ENCODE results near the gene AATF. TPM values are rescaled to one million over a fixed set of nuclear protein-coding genes. Genes with fewer than 3 reads are reported as not detected.
"Not testable (repeated sequence)": the region's sequence is repeated elsewhere in the genome, so short reads cannot be mapped to it uniquely, and the experiment has no call there.

Gene AATF
- total RNA-seq, 1 experiment from 2014 or later, result 49.9 TPM

GRCh38 chr17:37045351-37045922 is 96.7 kb downstream of the AATF start:
- DNase-seq (ENCODE audit: low read depth), result no peak

DNA sequence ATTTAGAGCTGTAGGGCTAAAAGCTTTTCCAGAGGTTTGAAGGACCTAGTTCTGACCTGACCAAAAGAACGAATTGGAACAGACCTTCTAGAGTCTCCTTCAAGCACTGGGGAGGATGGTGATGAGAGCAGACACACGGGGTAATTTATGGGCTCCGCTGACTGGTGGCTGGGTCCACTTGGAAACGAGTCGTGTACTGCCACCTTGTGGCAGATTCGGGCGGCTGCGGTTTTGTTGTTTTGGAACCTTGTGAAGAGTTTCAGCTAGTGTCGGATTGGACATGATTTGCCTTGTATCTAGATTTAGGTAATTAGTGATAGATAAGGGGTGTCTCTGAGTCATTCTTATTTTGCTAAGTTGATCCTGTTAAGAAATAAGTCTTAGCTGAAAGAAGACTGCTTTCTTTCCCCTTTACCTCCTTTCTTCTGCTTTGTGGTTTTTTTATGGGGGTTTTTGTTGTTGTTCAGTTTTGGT is 98.9 kb downstream of the AATF start:
- DNase-seq (ENCODE audit: low read depth), result peak; percentile 69

- no peak for DNase-seq (ENCODE audit: low read depth)
Observed at GRCh38 chr17:37048811-37049210, 100.1 kb downstream of the AATF start.

- DNase-seq (ENCODE audit: low read depth), result no peak
Observed at GRCh38 chr17:37050920-37051319, 102.2 kb downstream of the AATF start.

- DNase-seq (ENCODE audit: low read depth), result no peak
Observed at GRCh38 chr17:37051381-37051780, 102.6 kb downstream of the AATF start.

DNA sequence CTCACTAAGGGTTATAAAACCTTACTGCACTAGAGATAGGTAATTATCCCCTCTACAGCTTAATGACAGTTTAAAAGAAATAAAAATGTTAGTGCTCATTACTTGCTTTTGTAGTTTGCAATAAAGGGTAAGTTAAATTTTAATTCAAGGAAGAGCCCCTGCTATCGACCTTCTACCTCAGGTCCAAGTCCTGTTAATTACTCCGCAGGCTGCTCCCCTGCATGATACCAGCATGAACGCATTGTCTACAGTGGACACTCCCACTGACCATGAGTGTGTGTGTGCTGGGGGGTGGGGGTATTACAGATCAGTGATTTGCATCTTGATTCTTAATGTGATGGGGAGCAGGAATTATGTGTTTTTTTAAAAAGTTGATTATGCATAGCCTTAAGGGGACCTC is 103.1 kb downstream of the AATF start:
- DNase-seq (ENCODE audit: low read depth), result no peak

- no peak for DNase-seq (ENCODE audit: low read depth)
Observed at GRCh38 chr17:37052450-37052849, 103.7 kb downstream of the AATF start.

GRCh38 chr17:37054894-37055293 is 106.1 kb downstream of the AATF start:
- no peak for DNase-seq (ENCODE audit: low read depth)

- no peak for DNase-seq (ENCODE audit: low read depth)
Observed at GRCh38 chr17:37056622-37057021, 107.9 kb downstream of the AATF start.

DNA sequence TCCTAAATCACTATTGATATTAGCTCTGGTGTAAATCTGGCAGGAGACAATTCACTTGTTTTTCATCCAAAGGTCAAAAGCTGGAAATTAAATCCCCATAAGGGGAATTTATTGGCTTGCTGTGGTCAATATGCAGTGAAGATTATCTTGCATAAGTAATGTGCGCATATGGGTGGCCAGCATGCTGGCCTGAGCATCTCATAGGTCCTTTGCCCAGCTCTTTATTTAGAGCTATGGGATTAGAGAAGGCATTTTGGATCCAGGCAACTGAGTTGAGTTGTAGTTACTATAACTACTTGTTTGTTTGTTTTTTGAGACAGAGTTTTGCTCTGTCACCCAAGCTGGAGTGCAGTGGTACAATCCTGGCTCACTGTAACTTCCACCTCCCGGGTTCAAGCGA is 110.7 kb downstream of the AATF start:
- DNase-seq (ENCODE audit: low read depth), result no peak

- DNase-seq (ENCODE audit: low read depth), result no peak
Observed at GRCh38 chr17:37060094-37060493, 111.3 kb downstream of the AATF start.

GRCh38 chr17:37060928-37061327 is 112.2 kb downstream of the AATF start:
- no peak for DNase-seq (ENCODE audit: low read depth)

- no peak for DNase-seq (ENCODE audit: low read depth)
Observed at GRCh38 chr17:37062021-37062420, 113.3 kb downstream of the AATF start.

- peak; percentile 26 for DNase-seq (ENCODE audit: low read depth)
Observed at GRCh38 chr17:37064206-37064605, 115.5 kb downstream of the AATF start.

GRCh38 chr17:37064956-37065355 is 116.2 kb downstream of the AATF start:
- no peak for DNase-seq (ENCODE audit: low read depth)

- no peak for DNase-seq (ENCODE audit: low read depth)
Observed at GRCh38 chr17:37065486-37066321, 117.0 kb downstream of the AATF start.

DNA sequence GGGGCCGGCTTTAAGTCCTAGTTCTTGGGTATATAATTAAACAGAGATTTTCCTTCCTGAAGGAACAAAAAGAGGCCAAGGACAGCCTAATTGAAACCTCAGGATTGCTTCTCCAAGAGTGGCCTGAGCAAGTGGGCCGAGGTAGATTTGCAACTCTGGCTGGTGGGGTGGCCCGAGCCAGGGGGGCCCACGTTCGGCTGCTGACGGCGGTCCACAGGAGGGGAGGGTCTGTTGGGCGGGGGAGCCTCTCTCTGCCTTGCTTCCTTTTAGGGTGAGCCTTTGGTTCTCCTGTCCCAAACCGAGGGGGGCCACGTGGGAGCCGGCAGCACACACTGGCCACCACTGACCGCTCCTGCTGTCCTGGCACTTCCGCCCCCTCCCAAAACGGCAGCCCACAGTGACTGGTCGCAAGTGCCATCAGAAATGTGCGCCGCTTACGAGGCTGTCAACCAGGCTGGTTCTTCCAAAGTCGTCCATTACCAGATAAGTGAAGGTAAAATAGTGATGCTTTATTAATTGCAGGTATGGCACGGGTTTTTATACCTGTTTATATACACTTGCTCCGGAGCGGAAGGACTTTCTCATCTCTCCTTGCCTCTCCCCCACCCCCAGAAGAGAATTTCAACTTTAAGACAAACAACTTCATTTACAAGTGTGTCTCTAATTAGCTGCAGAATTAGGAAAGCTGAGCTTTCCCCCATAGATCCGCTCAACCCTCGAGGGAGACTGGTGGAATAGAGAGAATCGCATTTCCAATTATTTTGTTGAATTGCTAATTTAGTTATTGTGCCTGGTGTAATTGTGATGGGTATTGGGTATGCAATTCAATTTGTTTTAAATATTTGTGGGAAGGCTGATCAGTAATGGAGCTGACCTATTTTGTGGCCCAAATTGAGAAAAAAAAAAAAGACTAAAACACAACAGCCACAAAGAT is 117.8 kb downstream of the AATF start:
- no peak for DNase-seq (ENCODE audit: low read depth)

DNA sequence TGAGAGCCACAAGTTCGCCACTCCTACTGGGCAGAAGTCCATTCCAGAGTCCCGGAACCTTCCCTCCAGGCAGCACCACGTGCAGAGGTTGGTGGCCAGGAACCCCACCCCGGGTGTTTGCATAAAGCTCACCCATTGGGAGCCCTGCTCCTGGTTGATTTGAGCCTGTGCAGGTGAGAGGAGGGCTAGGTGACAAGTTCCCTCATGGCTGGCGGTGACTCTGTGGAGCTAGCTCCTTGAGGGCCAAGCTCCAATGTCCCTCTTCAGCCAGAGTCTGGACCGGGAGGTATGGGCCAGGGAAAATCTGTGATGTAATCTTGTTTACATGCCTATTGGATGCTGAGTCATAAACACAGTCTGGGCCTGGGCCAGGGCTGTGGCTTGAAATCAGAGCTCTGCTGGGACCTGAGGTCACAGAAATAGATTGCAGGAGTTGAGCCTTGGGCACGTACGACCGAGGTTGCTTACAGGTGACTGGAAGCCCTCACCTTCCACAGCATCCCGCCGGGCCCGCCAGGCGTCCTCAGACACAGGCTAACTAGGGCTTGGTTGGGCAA is 118.9 kb downstream of the AATF start:
- DNase-seq (ENCODE audit: low read depth), result peak; percentile 85

DNA sequence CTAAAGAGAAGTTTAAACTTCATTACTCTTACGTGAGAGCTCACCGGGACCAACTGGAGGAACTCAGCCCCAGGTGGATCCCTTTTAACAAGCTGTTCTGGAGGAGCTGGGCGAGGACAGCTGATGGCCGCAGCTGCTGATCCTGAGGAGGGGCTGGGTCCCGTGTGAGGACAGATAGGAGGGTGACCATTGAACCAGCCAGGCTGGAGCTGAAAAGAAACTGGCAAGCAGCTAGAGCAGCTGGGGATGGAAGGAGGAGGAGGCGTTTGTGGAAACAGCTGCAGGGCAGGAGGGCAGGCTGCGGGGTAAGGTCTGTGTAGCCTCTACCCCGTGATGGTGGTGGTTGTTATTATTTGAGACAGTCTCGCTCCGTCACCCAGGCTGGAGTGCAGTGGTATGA is 119.5 kb downstream of the AATF start:
- peak; percentile 85 for DNase-seq (ENCODE audit: low read depth)

GRCh38 chr17:37069087-37069486 is 120.3 kb downstream of the AATF start:
- DNase-seq (ENCODE audit: low read depth), result no peak

DNA sequence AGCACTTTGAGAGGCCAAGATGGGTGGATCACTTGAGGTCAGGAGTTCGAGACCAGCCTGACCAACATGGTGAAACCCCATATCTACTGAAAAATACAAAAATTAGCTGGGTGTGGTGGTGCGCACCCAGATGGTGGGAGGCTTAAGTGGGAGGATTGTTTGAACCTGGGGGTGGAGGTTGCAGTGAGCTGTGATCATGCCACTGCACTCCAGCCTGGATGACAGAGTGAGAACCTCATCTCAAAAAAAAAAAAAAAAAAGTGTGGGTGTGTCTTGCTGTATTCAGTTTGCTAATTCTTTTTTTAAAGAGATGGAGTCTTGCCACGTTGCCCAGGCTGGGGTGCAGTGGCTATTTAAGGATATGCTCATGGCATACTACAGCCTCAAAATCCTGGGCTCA is 124.7 kb downstream of the AATF start:
- not testable (repeated sequence) for DNase-seq (ENCODE audit: low read depth)
